Astrocyte (in vitro differentiated cells and primary cell): ENCODE data around the gene LRRN4CL. TPM values are rescaled to one million over a fixed set of nuclear protein-coding genes. Genes with fewer than 3 reads are reported as not detected.
A peak's percentile ranks its signal among the peaks of the same experiment; 100 is the strongest.

Source experiments
- DNase-seq: peaks from one replicate; pipeline ENCODE4 v3.0.0-alpha.2; 2010; ENCODE audit warnings: low read depth
- FAIRE-seq: peaks from 2 replicates; lab custom pipeline; 2011; peaks lifted over from hg19 to GRCh38; lab: Jason Lieb, UNC
- H2AFZ ChIP-seq: 2 replicates; pipeline ENCODE4 v1.6.0; 2012; ENCODE audit warnings: low read depth, low read length, inconsistent platforms
- H3K27ac ChIP-seq: 2 replicates; pipeline ENCODE4 v1.5.1; 2011; ENCODE audit warnings: low read depth, low read length, inconsistent platforms
- H3K27me3 ChIP-seq: 2 replicates; pipeline ENCODE4 v1.6.0; 2011; ENCODE audit warnings: low read length, inconsistent platforms; ENCODE audit not compliant: insufficient read depth
- H3K36me3 ChIP-seq: 2 replicates; pipeline ENCODE4 v1.5.1; 2011; ENCODE audit warnings: low read length, inconsistent platforms; ENCODE audit not compliant: insufficient read depth
- H3K4me1 ChIP-seq: 2 replicates; pipeline ENCODE4 v1.5.1; 2011; ENCODE audit warnings: low read length, inconsistent platforms; ENCODE audit not compliant: insufficient read depth
- H3K4me2 ChIP-seq: 2 replicates; pipeline ENCODE4 v1.6.0; 2012; ENCODE audit warnings: low read length, inconsistent platforms
- H3K4me3 ChIP-seq: 2 replicates; pipeline ENCODE4 v1.5.1; 2011; ENCODE audit warnings: low read depth, mild to moderate bottlenecking, low read length, inconsistent platforms; ENCODE audit not compliant: insufficient read depth
- H3K79me2 ChIP-seq: 2 replicates; pipeline ENCODE4 v1.6.0; 2012; ENCODE audit warnings: mild to moderate bottlenecking, low read length, inconsistent platforms; ENCODE audit not compliant: insufficient read depth
- H3K9ac ChIP-seq: 2 replicates; pipeline ENCODE4 v1.6.0; 2012; ENCODE audit warnings: mild to moderate bottlenecking, low read length, inconsistent platforms
- H3K9me3 ChIP-seq: 2 replicates; pipeline ENCODE4 v1.5.1; 2012; ENCODE audit warnings: low read depth, mild to moderate bottlenecking, low read length, inconsistent platforms; ENCODE audit not compliant: insufficient read depth
- H4K20me1 ChIP-seq: 2 replicates; pipeline ENCODE4 v1.6.0; 2012; ENCODE audit warnings: low read length, inconsistent platforms; ENCODE audit not compliant: insufficient read depth
- H3K27ac Mint-ChIP-seq: one replicate; pipeline ENCODE4 v1.8.0; 2021; ENCODE audit warnings: mild to moderate bottlenecking, mixed read lengths; ENCODE audit not compliant: unreplicated experiment
- H3K27me3 Mint-ChIP-seq: one replicate; pipeline ENCODE4 v1.8.0; 2021; ENCODE audit warnings: low read depth, mixed read lengths; ENCODE audit not compliant: unreplicated experiment
- H3K36me3 Mint-ChIP-seq: one replicate; pipeline ENCODE4 v1.8.0; 2021; ENCODE audit warnings: low read depth, mixed read lengths; ENCODE audit not compliant: unreplicated experiment
- H3K4me1 Mint-ChIP-seq: one replicate; pipeline ENCODE4 v1.8.0; 2021; ENCODE audit warnings: low read depth, mixed read lengths; ENCODE audit not compliant: unreplicated experiment
- H3K4me3 Mint-ChIP-seq: one replicate; pipeline ENCODE4 v1.8.0; 2021; ENCODE audit warnings: mild to moderate bottlenecking, moderate library complexity, mixed read lengths; ENCODE audit not compliant: unreplicated experiment
- H3K9me3 Mint-ChIP-seq: one replicate; pipeline ENCODE4 v1.8.0; 2021; ENCODE audit warnings: mild to moderate bottlenecking, mixed read lengths; ENCODE audit not compliant: unreplicated experiment
- EZH2 ChIP-seq: IDR thresholded peaks from 2 replicates; pipeline ENCODE4 v1.6.1; 2012; ENCODE audit warnings: mild to moderate bottlenecking, low read length, inconsistent platforms; ENCODE audit not compliant: insufficient read depth
- total RNA-seq: library from RNA; stranded (reverse); gene quantifications from 2 replicates; pipeline ENCODE4 v1.2.1, GENCODE V29; 2021
- TF ChIP-seq, protein P1 (sequence below): IDR thresholded peaks from 2 replicates; pipeline ENCODE4 v1.5.1; 2011; ENCODE audit warnings: low read depth, mild to moderate bottlenecking, inconsistent platforms, low read length, moderate library complexity; ENCODE audit not compliant: insufficient read depth

The LRRN4CL gene
- total RNA-seq, 1 donor from 2014 or later = 0.43 TPM

DNA sequence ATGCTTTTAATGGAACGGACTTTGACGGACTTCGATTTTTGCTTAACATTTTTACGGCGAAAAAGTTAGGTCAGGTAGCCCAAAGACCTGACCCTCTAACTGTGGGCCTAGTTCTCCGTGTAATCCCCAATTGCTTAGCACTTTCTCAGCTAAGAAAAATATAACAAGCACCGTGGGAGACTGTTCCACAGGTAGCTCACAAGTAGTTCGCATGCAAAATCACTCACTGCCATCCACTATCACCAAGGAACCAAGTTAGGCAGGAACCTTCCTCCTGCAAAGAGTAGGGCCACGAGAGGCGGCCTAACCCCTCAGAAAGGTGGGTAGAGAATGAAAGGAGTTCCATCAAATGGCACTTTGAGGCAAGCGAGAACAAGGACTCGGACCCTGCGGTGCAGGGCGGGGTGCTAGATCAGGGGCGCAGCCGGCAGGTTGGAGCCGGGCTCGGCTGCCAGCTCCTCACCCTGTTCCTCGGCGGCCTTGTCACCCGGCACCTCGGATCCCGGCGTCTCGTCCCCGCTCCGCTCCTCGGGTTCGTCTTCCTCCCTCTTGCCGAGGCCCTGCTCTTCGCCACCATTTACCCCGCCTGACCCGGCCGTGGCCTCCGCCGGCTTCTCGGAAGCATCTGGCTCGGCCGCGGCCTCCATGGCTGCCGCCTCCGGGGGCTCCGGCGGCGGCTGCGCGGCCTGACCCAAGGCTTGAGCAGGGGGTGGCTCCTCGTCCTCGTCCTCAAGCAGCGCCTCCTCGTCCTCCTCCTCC lies 37.0 kb upstream of the LRRN4CL start:
- FAIRE-seq = no peak

DNA sequence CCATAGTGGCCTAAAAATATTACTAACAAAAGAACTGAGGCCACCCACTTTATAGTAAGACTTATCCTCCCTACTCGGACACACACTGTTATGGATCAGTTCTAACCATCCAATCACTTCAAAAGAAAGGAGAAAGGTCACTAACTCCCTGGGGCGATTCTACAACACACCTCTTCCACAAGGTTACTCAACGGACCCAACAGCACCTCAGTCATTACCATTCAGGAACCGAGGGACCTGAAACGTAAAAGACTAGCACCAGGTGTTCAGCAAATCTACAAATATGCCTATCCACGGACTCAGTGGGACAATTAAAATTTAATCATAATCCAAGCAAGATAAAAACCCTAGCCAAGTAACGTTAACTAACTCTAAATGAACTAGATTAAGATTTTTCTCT lies 36.3 kb upstream of the LRRN4CL start:
- Histone ChIP-seq H2AFZ (no peak overlapping the region), H3K27ac (peak overlapping the region; percentile 95), H3K4me3 (peak overlapping the region; percentile 90), H3K9me3 (no peaks in the 10 kb centered on the region), H3K4me1 (peaks cover 11% of the 10 kb centered on the region), H3K27me3 (no peaks in the 10 kb centered on the region), H3K4me2 (peak overlapping the region; percentile 98), H4K20me1 (peaks cover 59% of the 10 kb centered on the region), H3K9ac (peak overlapping the region; percentile 93), H3K79me2 (peaks cover 85% of the 10 kb centered on the region), H3K36me3 (peaks cover 32% of the 10 kb centered on the region)
- TF ChIP-seq, protein P1, sequence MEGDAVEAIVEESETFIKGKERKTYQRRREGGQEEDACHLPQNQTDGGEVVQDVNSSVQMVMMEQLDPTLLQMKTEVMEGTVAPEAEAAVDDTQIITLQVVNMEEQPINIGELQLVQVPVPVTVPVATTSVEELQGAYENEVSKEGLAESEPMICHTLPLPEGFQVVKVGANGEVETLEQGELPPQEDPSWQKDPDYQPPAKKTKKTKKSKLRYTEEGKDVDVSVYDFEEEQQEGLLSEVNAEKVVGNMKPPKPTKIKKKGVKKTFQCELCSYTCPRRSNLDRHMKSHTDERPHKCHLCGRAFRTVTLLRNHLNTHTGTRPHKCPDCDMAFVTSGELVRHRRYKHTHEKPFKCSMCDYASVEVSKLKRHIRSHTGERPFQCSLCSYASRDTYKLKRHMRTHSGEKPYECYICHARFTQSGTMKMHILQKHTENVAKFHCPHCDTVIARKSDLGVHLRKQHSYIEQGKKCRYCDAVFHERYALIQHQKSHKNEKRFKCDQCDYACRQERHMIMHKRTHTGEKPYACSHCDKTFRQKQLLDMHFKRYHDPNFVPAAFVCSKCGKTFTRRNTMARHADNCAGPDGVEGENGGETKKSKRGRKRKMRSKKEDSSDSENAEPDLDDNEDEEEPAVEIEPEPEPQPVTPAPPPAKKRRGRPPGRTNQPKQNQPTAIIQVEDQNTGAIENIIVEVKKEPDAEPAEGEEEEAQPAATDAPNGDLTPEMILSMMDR = no peak
- TF ChIP-seq EZH2 = no peak
- no peak for FAIRE-seq
- Mint-ChIP-seq H3K36me3 (peaks cover 24% of the 10 kb centered on the region), H3K27me3 (no peaks in the 10 kb centered on the region), H3K4me3 (peak overlapping the region; percentile 93), H3K27ac (peak overlapping the region; percentile 54), H3K9me3 (no peaks in the 10 kb centered on the region), H3K4me1 (peaks cover 25% of the 10 kb centered on the region)
- no peak for DNase-seq

More for the DNA sequence above, 37.0 kb upstream of the LRRN4CL start:
- peaks cover 11% of the 10 kb centered on the region for H3K4me1 ChIP-seq
- no peaks in the 10 kb centered on the region for H3K27me3 ChIP-seq
- no peak for TF ChIP-seq EZH2
- TF ChIP-seq, protein P1 = no peak
- peak overlapping the region; percentile 98 for H3K4me2 ChIP-seq
- peaks cover 25% of the 10 kb centered on the region for H3K36me3 ChIP-seq
- Mint-ChIP-seq H3K27ac (peak overlapping the region; percentile 54), H3K27me3 (no peaks in the 10 kb centered on the region), H3K9me3 (no peaks in the 10 kb centered on the region), H3K36me3 (peaks cover 19% of the 10 kb centered on the region), H3K4me3 (peak overlapping the region; percentile 93), H3K4me1 (peaks cover 25% of the 10 kb centered on the region)
- H4K20me1 ChIP-seq = peaks cover 59% of the 10 kb centered on the region
- H3K9ac ChIP-seq = peak overlapping the region; percentile 93
- DNase-seq = no peak
- H3K4me3 ChIP-seq = peak overlapping the region; percentile 90
- H3K79me2 ChIP-seq = peaks cover 84% of the 10 kb centered on the region
- no peaks in the 10 kb centered on the region for H3K9me3 ChIP-seq
- H2AFZ ChIP-seq = peak overlapping the region; percentile 55
- peak overlapping the region; percentile 95 for H3K27ac ChIP-seq

DNA sequence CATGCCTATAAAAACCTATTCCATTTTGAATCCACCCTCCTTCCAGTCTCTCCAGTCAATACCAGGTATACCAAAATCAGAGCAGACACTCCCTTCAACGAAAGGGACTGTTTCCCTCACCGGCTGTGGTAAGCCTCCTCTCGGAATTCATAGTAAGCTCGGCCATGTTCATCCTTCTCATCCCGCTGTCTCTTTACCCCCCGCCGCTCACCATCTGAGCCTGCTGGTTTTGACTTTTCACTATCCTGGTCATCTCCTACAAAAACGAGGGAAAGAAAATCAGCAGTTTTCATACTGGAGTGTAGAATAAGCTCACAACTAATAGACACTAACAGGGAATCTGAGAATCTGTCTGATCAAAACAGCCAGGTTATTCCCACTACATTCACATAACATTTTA lies 34.8 kb upstream of the LRRN4CL start:
- H3K4me3 Mint-ChIP-seq = peak overlapping the region; percentile 93
- Histone ChIP-seq H3K4me3 (peak overlapping the region; percentile 90), H4K20me1 (peaks cover 68% of the 10 kb centered on the region), H2AFZ (no peak overlapping the region), H3K36me3 (peaks cover 44% of the 10 kb centered on the region), H3K79me2 (peaks cover 81% of the 10 kb centered on the region), H3K27ac (no peak overlapping the region), H3K9me3 (no peaks in the 10 kb centered on the region), H3K9ac (peak overlapping the region; percentile 93), H3K4me1 (peaks cover 11% of the 10 kb centered on the region), H3K27me3 (no peaks in the 10 kb centered on the region), H3K4me2 (peak overlapping the region; percentile 98)
- H3K27ac Mint-ChIP-seq = peak overlapping the region; percentile 54
- DNase-seq (no peak), FAIRE-seq (no peak)
- H3K27me3 Mint-ChIP-seq = no peaks in the 10 kb centered on the region
- no peaks in the 10 kb centered on the region for H3K9me3 Mint-ChIP-seq
- H3K4me1 Mint-ChIP-seq = peaks cover 21% of the 10 kb centered on the region
- peaks cover 28% of the 10 kb centered on the region for H3K36me3 Mint-ChIP-seq
- TF ChIP-seq EZH2 = no peak
- TF ChIP-seq, protein P1 = no peak
